Measurements from ENCODE around the gene TMEM121. TPM values are rescaled to one million over a fixed set of nuclear protein-coding genes. Genes with fewer than 3 reads are reported as not detected.
A peak's percentile ranks its signal among the peaks of the same experiment; 100 is the strongest.
"Not testable (repeated sequence)": the region's sequence is repeated elsewhere in the genome, so short reads cannot be mapped to it uniquely, and the experiment has no call there.

Gene TMEM121
- total RNA-seq, 4 donors from 2014 or later: 3.5 to 5.6 (median 4.1) TPM

DNA sequence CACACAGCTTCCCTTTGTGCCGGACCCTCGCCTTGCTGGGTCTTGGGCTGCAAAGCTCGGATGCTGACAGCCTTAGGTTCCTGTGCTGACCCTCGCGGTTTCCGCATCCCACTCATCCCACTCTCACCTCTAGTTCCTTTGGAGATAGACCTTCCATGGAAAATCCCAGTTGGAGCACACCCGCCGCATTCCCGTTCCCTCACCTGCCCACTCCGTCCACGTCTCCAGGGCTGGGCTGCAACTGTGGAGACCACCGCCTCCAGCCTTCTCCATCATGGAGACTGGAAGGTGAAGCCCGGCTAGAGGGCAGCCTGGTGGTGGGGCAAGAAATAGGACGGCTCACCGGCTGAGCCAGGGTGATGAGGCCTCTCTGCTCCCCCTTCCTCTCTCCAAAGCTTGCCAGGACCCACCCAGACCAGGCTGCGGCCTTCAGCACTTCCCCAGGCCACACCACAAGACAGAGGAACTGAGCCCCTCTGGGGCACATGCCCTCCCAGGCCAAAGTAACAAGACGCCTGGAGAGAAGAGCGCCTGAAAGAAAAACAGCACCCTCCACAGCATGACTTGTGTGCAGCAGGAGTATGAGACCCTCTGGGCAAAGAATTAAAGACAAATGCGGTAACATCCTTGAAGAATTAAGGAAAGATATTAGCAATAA, 15.0 kb downstream of the TMEM121 start:
- TF ChIP-seq, protein P1, sequence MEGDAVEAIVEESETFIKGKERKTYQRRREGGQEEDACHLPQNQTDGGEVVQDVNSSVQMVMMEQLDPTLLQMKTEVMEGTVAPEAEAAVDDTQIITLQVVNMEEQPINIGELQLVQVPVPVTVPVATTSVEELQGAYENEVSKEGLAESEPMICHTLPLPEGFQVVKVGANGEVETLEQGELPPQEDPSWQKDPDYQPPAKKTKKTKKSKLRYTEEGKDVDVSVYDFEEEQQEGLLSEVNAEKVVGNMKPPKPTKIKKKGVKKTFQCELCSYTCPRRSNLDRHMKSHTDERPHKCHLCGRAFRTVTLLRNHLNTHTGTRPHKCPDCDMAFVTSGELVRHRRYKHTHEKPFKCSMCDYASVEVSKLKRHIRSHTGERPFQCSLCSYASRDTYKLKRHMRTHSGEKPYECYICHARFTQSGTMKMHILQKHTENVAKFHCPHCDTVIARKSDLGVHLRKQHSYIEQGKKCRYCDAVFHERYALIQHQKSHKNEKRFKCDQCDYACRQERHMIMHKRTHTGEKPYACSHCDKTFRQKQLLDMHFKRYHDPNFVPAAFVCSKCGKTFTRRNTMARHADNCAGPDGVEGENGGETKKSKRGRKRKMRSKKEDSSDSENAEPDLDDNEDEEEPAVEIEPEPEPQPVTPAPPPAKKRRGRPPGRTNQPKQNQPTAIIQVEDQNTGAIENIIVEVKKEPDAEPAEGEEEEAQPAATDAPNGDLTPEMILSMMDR (IDR thresholded peaks at IDR 0.05): no peak
- ATAC-seq (ENCODE audit: low FRiP score) (no peak), DNase-seq (ENCODE audit: low spot score) (no peak)

DNA sequence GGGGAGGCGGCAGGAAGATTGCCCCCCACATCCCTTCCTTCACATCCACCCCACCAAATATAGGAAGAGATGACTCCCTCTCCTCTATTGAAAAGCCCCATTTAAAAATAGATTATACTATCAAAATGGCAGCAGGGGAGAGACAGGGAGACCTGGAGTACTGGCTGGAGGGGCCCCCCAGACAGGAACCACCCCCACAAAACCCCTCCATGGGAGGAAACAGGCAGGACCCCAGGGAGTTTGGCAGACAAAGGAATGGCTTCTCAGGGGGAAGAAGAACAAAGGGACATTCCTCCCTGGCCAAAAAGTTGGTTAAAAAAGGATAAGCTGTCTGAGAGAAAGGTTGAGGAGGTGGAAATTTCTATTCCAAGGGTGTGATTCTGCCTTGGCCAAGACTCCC, 19.3 kb downstream of the TMEM121 start:
- not testable (repeated sequence) for ATAC-seq (ENCODE audit: low FRiP score); DNase-seq (ENCODE audit: low spot score)

DNA sequence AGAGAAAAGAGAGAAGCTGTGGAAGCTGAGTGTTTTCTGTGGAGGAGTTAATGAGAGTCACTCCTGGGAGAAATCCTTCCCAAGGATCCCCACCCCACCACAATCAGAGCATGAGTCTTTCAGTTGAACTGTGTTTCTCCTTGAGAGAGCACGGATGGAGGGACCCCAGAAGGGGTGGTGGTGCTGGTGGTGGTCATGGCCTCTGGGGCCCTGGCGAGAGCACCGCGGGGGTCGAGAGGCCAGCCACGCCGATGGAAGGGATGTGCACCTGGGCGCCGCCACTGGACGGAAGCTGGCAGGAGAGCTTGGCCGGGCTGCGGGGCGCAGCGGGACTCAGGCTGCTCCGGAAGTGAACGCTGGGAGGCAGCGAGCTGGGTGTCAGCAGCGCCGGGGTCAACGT, 20.0 kb downstream of the TMEM121 start:
- DNase-seq (ENCODE audit: low spot score); ATAC-seq (ENCODE audit: low FRiP score): not testable (repeated sequence)

DNA sequence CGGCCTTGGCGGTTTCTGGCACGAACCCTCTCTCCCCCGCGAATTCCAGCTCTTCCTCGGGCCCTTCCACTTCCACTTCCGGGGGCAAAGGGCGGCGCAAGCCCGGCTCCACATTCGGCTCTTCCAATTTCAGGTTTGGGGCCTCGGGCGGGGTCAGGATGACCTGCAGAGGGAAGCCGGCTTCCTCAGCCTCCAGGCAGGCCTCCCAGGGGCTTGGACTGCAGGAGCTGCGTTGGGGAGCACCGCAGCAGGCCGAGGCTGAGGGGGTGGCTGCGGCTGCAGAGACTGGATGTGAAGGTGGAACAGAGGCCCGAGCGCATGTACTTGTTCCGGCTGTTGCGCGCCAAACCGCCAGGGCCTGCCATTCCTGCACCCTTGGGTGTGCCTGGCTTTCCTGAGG, 20.7 kb downstream of the TMEM121 start:
- not testable (repeated sequence) for ATAC-seq (ENCODE audit: low FRiP score); DNase-seq (ENCODE audit: low spot score)

DNA sequence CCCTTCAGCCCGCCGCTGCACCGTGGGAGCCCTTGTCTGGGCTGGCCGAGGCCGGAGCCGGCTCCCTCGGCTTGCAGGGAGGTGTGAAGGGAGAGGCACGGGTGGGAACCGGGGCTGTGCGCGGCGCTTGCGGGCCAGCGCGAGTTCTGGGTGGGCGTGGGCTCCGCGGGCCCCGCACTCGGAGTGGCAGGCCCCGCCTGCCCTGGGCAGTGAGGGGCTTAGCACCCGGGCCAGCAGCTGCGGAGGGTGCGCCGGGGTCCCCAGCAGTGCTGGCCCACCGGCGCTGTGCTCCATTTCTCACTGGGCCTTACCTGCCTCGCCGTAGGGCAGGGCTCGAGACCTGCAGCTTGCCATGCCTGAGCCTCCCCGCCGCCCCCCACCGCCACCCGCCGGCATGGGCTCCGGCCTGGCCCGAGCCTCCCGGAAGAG, 21.4 kb downstream of the TMEM121 start:
- DNase-seq (ENCODE audit: low spot score): no peak
- no peak for ATAC-seq (ENCODE audit: low FRiP score)
- TF ChIP-seq, protein P1 (IDR thresholded peaks at IDR 0.05): no peak

DNA sequence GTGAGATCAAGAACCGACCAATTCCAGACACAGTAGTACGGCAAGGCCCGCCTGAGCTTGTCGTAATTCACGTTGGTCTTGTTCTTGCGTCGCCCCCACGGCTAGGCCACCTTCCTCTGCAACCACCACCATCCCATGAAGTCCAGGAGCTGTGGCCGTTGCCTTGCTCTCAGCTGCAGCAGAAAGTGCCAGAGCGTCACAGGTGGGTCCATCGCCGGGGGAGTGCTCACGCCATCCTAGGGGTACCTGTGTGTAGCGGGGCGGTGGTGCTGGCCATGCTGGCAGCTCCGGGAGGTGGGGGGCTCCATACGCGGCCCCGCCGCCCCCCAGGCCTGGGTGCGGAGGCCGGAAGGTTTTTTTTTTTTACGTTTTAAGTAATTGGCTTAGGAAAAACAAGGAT, 23.1 kb downstream of the TMEM121 start:
- no peak for DNase-seq (ENCODE audit: low spot score)
- no peak for ATAC-seq (ENCODE audit: low FRiP score)
- TF ChIP-seq, protein P1 (IDR thresholded peaks at IDR 0.05): no peak

DNA sequence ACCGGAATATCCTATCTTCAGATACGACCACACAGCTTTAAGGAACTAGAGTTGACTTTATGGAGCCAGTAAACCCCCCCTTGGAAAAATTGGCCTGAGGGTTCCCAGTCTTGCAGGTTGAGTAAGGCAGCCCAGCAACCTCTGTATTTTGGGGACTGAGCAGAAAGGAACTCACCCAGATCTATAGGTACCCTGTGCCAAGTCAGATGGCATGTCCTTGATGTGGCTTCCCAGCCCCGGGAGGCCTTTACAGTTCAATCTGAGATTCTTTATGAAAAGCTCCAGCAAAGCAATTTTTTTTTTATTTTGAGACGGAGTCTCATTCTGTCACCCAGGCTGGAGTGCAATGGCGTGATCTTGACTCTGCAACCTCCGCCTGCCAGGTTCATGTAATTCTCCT, 27.6 kb downstream of the TMEM121 start:
- TF ChIP-seq, protein P1 (IDR thresholded peaks at IDR 0.05): no peak
- no peak for DNase-seq (ENCODE audit: low spot score)
- ATAC-seq (ENCODE audit: low FRiP score): no peak

DNA sequence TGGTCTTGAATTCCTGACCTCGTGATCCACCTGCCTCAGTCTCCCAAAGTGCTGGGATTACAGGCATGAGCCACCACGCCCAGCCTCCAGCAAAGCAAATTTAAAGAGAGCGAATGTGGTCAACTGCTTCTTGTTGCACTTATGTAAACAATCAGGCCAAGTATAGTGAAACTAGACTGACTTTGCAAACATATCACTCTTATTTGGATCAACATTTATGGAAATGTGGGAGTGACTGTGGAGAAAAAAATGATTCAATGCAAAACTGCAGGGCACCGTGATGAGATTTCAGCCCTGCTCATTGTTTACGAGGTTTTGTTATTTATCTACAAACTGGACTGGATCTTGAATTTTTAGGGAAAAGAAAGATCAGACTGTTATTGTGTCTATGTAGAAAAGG, 28.1 kb downstream of the TMEM121 start:
- DNase-seq (ENCODE audit: low spot score): no peak
- no peak for ATAC-seq (ENCODE audit: low FRiP score)
- TF ChIP-seq, protein P1 (IDR thresholded peaks at IDR 0.05): no peak

DNA sequence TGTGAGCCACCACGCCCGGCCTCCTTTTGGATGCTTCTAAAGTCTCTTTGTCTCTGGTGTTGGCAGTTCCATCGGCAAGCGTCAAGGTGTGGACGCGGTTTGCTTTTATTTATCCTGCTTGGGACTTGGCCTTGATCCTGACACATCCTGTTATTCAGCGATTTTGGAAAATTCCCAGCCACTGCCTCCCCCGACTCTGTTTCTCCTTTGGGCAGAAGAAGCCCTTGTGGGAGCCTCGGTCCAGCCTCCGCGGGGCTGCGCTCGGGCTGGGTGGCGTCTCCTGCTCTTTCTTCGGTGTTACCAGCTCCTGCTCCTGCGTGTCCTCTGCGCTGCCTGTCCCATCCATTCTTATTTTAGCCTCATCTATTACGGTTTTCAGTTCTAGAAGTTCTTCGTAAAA, 31.3 kb downstream of the TMEM121 start:
- not testable (repeated sequence) for DNase-seq (ENCODE audit: low spot score); ATAC-seq (ENCODE audit: low FRiP score)

DNA sequence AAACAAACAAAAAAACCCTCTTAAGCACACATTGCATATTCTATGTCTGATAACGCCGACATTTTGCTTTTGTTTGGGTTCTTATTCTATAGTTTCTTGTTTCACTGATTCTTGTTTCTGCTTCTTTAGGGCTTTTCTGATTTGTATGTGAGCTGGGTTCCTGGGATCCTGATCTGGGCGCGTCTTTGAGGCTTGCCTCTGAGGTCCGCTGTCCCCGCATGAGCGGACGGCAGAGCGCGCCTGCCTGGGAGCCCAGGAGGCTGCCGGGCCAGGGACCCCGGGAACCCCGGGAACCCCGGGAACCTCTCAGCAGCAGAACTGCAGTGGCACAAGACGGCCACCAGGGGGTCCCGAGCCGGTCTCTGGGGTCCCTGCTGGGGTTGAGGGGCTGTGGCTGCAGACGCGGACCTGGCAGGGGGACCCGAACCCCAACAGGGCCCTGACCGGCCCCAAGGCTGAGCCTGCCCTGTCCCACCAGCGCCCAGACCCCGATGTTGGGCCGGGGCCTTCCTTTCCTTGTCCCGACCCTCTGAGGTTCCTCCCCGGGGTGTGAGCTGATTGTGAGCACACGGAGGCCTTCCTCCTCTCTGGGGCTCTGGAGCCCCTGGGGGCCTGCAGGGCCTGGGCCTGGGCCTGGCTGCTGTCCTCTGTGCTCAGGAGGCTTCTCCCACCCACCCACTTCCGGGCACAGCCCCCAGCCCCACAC, 32.2 kb downstream of the TMEM121 start:
- ATAC-seq (ENCODE audit: low FRiP score); DNase-seq (ENCODE audit: low spot score): not testable (repeated sequence)

DNA sequence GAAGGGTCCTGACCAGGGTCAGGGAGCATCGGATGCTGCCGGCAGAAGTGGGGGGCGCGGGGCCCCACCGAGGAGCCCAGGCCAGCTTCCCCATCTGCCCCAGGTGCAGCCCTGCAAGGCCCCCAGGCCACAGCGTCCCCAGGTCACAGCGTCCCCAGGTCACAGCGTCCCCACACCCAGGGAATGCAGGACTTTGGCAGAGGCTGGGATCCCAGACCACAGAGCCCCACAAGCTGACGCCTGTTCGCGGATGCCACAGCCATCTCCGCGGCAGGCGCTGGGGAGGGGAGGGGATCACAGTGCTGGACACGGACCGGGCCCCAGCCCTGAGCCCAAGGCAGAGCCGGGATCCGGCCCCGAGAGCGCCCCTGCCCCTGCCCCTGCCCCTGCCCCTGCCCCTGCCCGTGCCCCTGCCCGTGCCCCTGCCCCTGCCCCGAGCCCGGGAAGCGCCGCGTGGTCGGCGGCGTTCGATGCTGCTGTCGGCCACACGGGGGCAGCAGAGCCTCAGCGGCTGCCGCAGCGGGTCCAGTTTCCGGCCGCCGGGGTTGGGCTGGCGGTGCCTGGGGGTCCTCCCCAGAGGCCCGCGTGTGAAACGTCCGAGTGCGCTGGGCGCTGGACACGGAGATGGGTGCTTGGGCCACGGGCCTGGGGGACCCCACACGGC, 33.1 kb downstream of the TMEM121 start:
- DNase-seq (ENCODE audit: low spot score): not testable (repeated sequence)
- peak; percentile 83 for ATAC-seq (ENCODE audit: low FRiP score)

DNA sequence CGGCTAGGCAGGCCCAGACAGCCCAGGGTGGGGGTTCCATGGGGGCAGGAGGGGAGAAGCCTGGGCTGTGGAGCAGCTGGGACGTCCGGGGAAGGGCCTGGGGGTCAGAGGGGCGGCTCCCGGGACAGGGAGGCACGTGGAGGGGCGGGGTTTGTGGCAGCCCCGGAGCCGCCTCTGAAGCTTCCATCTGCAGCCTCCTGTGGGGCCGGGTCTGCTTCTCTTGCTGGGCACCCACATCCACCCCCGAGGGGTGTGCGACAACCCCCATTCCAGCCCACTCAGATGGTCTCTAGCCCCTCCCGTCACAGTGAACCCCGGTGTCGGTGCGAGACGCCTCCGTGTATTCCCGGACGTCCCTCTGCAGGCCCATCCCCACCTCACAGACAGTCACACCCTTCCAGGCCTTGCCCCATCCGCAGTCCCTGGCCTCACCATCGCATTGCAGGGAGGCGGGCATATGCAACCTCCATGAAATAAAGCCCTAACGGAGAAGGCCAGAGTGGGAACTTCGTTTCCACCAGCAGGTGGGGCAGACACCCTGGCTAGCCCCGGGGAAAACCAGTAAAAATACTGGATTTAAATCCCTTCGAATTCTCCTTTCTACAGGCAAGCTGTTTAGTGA, 33.8 kb downstream of the TMEM121 start:
- peak; percentile 85 for ATAC-seq (ENCODE audit: low FRiP score)
- not testable (repeated sequence) for DNase-seq (ENCODE audit: low spot score)

Data from omental fat pad (tissue), 4 donors.